Measurements from ENCODE around the gene KRT82. TPM values are rescaled to one million over a fixed set of nuclear protein-coding genes. Genes with fewer than 3 reads are reported as not detected.

The KRT82 gene
- total and polyA plus RNA-seq, 8 donors, result not detected

GRCh38 chr12:52432559-52433207 is 26.5 kb upstream of the KRT82 start:
- 71 to 85% methylated on average over 6 of the region's 6 CpGs for WGBS, 2 donors
- FAIRE-seq (no peak), ATAC-seq (no peak), DNase-seq (no peak)
- Histone ChIP-seq H3K4me1 (no peaks in the 10 kb centered on the region), H3K9me3 (no peaks in the 10 kb centered on the region), H3K27me3 (no peaks in the 10 kb centered on the region), H3K27ac (no peak overlapping the region), H3K4me3 (no peak overlapping the region), H3K36me3 (no peaks in the 10 kb centered on the region)
- intact Hi-C loops (cut with DNase I), result no loop called here
- TF ChIP-seq CTCF (IDR thresholded peaks at IDR 0.05), result no peak

- ATAC-seq (no peak), FAIRE-seq (no peak), DNase-seq (no peak)
- Histone ChIP-seq H3K4me3 (no peak overlapping the region), H3K9me3 (no peaks in the 10 kb centered on the region), H3K4me1 (no peaks in the 10 kb centered on the region), H3K36me3 (no peaks in the 10 kb centered on the region), H3K27me3 (no peaks in the 10 kb centered on the region), H3K27ac (no peak overlapping the region)
- WGBS, 2 donors, result 78 to 87% methylated on average over 10 of the region's 10 CpGs
- intact Hi-C loops (cut with DNase I), result no loop called here
- TF ChIP-seq CTCF (IDR thresholded peaks at IDR 0.05), result no peak
Measured at GRCh38 chr12:52428121-52428520, 22.0 kb upstream of the KRT82 start.

GRCh38 chr12:52427083-52427482 is 20.9 kb upstream of the KRT82 start:
- no peaks in the 10 kb centered on the region for H3K4me1 ChIP-seq
- no peak for DNase-seq
- H3K36me3 ChIP-seq, result no peaks in the 10 kb centered on the region
- intact Hi-C loops (cut with DNase I), result no loop called here
- H3K9me3 ChIP-seq, result no peaks in the 10 kb centered on the region
- no peak for FAIRE-seq
- H3K4me3 ChIP-seq, result no peak overlapping the region
- ATAC-seq, result no peak
- 84 to 90% methylated on average over 1 of the region's 1 CpG for WGBS, 2 donors
- no peak for TF ChIP-seq CTCF (IDR thresholded peaks at IDR 0.05)
- H3K27ac ChIP-seq, result no peak overlapping the region
- no peaks in the 10 kb centered on the region for H3K27me3 ChIP-seq

GRCh38 chr12:52426034-52426433 is 19.9 kb upstream of the KRT82 start:
- Histone ChIP-seq H3K9me3 (no peaks in the 10 kb centered on the region), H3K36me3 (no peaks in the 10 kb centered on the region), H3K4me1 (no peaks in the 10 kb centered on the region), H3K27ac (no peak overlapping the region), H3K4me3 (no peak overlapping the region), H3K27me3 (no peaks in the 10 kb centered on the region)
- intact Hi-C loops (cut with DNase I), result no loop called here
- FAIRE-seq, result no peak
- no peak for ATAC-seq
- no peak for TF ChIP-seq CTCF (IDR thresholded peaks at IDR 0.05)
- 88% methylated on average over 2 of the region's 2 CpGs for WGBS, 2 donors
- DNase-seq, result no peak

GRCh38 chr12:52425466-52425865 is 19.3 kb upstream of the KRT82 start:
- WGBS, 2 donors, result 82 to 83% methylated on average over 5 of the region's 5 CpGs
- ATAC-seq (no peak), FAIRE-seq (no peak), DNase-seq (no peak)
- intact Hi-C loops (cut with DNase I), result no loop called here
- H3K4me3 ChIP-seq, result no peak overlapping the region
- H3K4me1 ChIP-seq, result no peaks in the 10 kb centered on the region
- no peaks in the 10 kb centered on the region for H3K36me3 ChIP-seq
- H3K27ac ChIP-seq, result no peak overlapping the region
- H3K27me3 ChIP-seq, result no peaks in the 10 kb centered on the region
- no peak for TF ChIP-seq CTCF (IDR thresholded peaks at IDR 0.05)
- no peaks in the 10 kb centered on the region for H3K9me3 ChIP-seq
